ENCODE measurements around the gene PFKFB4. TPM values are rescaled to one million over a fixed set of nuclear protein-coding genes. Genes with fewer than 3 reads are reported as not detected.

Gene PFKFB4
- total and polyA plus RNA-seq, 8 donors = 6.5 to 18.8 (median 7.9) TPM

GRCh38 chr3:48560648-48561018 lies 4.0 kb upstream of the PFKFB4 start:
- intact Hi-C loops (cut with DNase I) = no loop called here
- Histone ChIP-seq H3K36me3 (no peaks in the 10 kb centered on the region), H3K4me3 (peak overlapping the region; percentile 9 to 28), H3K4me1 (peaks cover 10 to 80% of the 10 kb centered on the region in 2 donors), H3K27ac (peak overlapping the region; percentile 42 to 66), H3K9me3 (no peaks in the 10 kb centered on the region), H3K27me3 (no peaks in the 10 kb centered on the region)
- ATAC-seq = no peak
- TF ChIP-seq, protein P1, sequence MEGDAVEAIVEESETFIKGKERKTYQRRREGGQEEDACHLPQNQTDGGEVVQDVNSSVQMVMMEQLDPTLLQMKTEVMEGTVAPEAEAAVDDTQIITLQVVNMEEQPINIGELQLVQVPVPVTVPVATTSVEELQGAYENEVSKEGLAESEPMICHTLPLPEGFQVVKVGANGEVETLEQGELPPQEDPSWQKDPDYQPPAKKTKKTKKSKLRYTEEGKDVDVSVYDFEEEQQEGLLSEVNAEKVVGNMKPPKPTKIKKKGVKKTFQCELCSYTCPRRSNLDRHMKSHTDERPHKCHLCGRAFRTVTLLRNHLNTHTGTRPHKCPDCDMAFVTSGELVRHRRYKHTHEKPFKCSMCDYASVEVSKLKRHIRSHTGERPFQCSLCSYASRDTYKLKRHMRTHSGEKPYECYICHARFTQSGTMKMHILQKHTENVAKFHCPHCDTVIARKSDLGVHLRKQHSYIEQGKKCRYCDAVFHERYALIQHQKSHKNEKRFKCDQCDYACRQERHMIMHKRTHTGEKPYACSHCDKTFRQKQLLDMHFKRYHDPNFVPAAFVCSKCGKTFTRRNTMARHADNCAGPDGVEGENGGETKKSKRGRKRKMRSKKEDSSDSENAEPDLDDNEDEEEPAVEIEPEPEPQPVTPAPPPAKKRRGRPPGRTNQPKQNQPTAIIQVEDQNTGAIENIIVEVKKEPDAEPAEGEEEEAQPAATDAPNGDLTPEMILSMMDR (IDR thresholded peaks at IDR 0.05) = no peak
- peak in 2 of 4 donors; percentile 36 to 71 for DNase-seq

DNA sequence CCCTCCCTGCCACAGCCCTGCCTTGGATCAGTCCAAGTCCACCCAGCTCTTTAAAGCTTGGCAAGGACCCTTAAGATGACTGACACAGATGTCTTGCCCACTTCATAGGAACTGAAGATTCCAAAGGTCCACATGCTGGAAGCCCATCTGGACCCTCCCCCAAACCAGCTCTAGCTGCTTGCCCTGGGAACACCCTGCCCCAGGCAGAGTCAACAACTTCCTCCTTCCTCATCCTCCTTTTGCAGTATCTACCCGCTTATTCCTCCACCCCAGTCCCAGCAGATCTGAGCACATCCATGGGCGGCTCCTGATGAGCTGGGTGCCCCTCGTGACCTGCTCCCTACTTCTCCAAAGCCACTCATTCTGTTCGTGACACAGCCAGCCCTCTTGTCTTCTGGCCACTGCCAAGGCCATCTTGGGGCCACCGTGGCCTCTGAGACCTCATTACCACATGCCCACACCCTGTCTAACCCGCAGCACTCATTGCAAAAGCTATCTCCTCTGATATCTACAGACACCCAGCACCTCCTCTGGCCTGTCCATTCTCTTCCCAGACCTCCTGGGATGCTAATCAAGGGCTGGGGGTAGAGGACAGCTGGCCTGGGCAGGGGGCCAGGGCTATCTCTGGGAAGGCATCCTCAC lies 2.0 kb upstream of the PFKFB4 start:
- TF ChIP-seq, protein P1 (IDR thresholded peaks at IDR 0.05) = no peak
- peak in 2 of 4 donors; percentile 84 to 87 for DNase-seq
- peak; percentile 2 for ATAC-seq
- intact Hi-C loops (cut with DNase I) = no loop called here
- peaks cover 10 to 78% of the 10 kb centered on the region in 2 donors for H3K4me1 ChIP-seq
- H3K36me3 ChIP-seq = no peaks in the 10 kb centered on the region
- H3K27me3 ChIP-seq = no peaks in the 10 kb centered on the region
- no peak overlapping the region for H3K4me3 ChIP-seq
- no peaks in the 10 kb centered on the region for H3K9me3 ChIP-seq
- H3K27ac ChIP-seq = peak overlapping the region; percentile 23 to 87

DNA sequence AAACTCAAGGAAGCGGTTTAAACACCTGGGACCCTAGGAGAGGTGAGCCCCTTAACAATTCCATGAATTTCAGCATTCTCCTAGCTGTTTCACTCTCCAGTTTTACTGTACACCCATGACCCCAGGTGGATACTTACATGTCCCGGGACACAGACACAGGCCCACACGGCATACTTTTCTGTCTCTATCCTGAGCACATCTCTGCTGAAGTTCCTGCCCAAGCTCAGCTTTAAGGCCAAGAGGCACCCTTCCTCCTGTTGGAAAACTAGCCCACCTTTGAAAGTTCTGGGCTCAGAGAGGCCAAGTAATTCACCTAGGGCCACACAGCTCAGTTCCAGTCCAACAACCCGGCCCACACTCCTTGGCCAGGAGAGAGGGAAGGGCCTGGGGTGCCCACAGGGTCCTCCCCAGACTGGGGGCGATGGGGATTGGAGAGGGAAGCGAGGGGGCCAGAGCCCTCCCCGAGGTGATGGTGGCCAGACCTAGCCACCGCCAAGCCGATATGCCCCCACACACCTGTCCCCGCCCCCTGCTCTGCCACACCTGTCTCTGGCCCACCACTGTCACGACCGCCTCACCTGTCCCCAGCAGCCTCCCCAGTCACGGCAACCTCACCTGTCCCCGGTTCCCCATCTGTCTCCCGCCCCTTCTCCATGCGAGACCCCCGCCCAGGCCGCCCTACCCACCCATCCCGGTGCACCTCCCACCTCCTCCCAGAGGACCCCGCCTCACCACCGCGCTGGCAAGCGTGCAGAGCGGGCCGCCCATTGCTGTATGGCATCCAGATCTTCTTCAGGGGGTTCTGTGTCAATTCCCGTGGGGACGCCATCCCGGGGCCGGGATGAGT lies 431 bp downstream of the PFKFB4 start:
- Histone ChIP-seq H3K27ac (peak overlapping the region in 1 of 2 donors; percentile 87), H3K4me3 (peak overlapping the region; percentile 30 to 60), H3K27me3 (no peaks in the 10 kb centered on the region), H3K9me3 (no peaks in the 10 kb centered on the region), H3K4me1 (peaks cover 10 to 92% of the 10 kb centered on the region in 2 donors), H3K36me3 (no peaks in the 10 kb centered on the region)
- TF ChIP-seq, protein P1 (IDR thresholded peaks at IDR 0.05) = no peak
- ATAC-seq (no peak), DNase-seq (no peak)
- intact Hi-C loops (cut with DNase I) = no loop called here

DNA sequence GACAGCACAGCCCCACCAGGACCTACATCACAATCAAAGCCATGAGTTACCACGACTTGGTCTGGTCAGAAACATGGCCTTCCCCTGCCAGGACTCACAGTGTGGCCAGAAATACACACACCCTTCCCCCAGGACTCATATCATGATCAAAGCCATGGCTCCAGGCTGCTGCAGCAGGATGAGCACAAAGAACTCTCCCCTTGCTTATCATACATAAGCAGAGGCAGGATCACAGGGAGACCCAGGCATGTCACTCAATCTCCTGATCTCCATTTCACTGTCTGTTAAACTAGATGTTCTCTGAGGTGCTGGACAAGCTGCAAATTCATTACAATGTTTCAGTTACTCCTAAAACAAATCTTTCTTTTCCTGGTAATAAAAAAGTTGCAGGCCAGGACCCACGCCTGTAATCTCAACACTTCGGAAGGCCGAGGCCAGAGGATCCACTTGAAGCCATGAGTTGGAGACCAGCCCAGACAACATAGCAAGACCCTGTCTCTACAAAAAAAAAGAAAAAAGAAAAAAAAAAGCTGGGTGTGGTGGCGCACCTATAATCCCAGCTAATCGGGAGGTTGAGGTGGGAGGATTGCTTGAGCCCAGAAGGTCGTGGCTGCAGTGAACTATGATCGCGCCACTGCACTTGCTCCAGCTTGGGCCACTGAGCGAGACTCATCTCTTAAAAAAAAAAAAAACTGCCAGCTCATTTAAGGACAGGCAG lies 1.2 kb downstream of the PFKFB4 start:
- intact Hi-C loops (cut with DNase I) = no loop called here
- no peaks in the 10 kb centered on the region for H3K36me3 ChIP-seq
- H3K4me3 ChIP-seq = peak overlapping the region in 1 of 2 donors; percentile 60
- no peak for ATAC-seq
- TF ChIP-seq, protein P1 (IDR thresholded peaks at IDR 0.05) = no peak
- H3K27me3 ChIP-seq = no peaks in the 10 kb centered on the region
- H3K4me1 ChIP-seq = peaks cover 5 to 91% of the 10 kb centered on the region in 2 donors
- H3K9me3 ChIP-seq = no peaks in the 10 kb centered on the region
- DNase-seq = peak in 1 of 4 donors; percentile 5
- H3K27ac ChIP-seq = no peak overlapping the region
